ENCODE data around the gene CSF3R. TPM values are rescaled to one million over a fixed set of nuclear protein-coding genes. Genes with fewer than 3 reads are reported as not detected.

The CSF3R gene
- total RNA-seq, 1 donor from 2014 or later = 3.8 TPM

DNA sequence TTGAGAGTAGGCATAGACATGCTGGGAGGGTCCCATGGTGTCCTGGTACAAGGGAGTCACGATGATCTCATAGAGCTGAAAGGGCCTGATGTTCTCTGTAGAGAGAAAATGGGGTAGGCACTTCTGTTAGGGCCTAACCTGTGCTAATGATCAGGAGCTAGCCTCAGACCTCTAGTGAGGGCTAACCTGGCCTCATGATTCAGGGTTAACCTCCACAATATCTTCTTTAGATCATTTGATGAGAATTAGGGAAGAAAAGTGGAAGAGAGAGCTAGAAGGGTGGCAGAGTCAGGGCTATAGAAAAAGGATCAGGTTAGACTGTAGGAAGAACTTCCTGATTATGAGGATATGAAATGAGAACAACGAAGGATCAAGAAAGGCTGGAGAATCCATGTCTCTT, 13.6 kb downstream of the CSF3R start:
- no peak for DNase-seq
- no peaks in the 10 kb centered on the region for H3K9me3 ChIP-seq (replicated peaks)
- intact Hi-C loops (cut with micrococcal nuclease) = no loop called here

DNA sequence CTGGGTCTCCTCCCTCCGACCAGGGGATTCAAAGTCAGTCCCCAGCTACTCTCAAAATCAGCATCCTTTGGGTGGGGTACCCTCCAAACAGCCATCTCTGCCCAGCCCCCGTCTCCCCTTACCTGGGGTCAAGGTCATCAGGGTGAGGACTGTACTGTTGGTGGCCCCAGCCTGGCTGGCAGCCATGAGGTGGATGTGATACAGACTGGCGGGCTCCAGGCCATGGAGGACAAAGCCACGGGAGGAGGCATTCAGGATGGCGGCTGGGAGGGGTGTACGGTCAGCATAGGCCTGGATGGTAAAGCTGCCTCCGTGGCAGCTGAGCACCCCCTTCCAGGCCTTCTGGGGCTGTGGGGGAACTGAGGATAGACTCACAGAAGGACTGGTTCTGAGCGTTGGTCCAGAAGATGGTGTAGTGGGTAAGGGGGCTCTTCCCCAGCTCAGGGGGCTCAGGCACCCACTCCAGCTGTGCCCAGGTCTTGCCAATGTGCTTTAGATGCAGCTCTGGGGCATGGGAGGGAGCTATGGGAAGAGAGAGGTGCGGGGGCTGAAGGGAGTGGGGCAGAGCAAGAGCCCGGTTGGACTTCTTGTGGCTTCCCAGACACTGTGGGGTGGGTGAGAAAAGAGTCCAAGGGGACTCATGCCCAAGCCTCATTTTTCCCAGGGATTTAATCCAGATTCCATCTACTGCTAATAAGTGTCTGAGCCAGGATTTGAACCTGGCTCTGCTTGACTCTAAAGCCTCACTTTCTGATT, 14.8 kb downstream of the CSF3R start:
- Histone ChIP-seq H3K9me3 (replicated peaks) (no peaks in the 10 kb centered on the region), H3K36me3 (no peaks in the 10 kb centered on the region), H3K4me3 (no peak overlapping the region), H3K4me1 (peaks cover 20% of the 10 kb centered on the region), H3K27me3 (ENCODE audit: low read depth) (no peaks in the 10 kb centered on the region), H3K27ac (replicated peaks) (no peak overlapping the region)
- DNase-seq = no peak
- intact Hi-C loops (cut with micrococcal nuclease) = no loop called here
- TF ChIP-seq, protein P1, sequence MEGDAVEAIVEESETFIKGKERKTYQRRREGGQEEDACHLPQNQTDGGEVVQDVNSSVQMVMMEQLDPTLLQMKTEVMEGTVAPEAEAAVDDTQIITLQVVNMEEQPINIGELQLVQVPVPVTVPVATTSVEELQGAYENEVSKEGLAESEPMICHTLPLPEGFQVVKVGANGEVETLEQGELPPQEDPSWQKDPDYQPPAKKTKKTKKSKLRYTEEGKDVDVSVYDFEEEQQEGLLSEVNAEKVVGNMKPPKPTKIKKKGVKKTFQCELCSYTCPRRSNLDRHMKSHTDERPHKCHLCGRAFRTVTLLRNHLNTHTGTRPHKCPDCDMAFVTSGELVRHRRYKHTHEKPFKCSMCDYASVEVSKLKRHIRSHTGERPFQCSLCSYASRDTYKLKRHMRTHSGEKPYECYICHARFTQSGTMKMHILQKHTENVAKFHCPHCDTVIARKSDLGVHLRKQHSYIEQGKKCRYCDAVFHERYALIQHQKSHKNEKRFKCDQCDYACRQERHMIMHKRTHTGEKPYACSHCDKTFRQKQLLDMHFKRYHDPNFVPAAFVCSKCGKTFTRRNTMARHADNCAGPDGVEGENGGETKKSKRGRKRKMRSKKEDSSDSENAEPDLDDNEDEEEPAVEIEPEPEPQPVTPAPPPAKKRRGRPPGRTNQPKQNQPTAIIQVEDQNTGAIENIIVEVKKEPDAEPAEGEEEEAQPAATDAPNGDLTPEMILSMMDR (IDR thresholded peaks at IDR 0.05; ENCODE audit: borderline replicate concordance) = no peak

More for the DNA sequence above, 13.6 kb downstream of the CSF3R start:
- Histone ChIP-seq H3K4me3 (no peak overlapping the region), H3K36me3 (no peaks in the 10 kb centered on the region), H3K27me3 (ENCODE audit: low read depth) (no peaks in the 10 kb centered on the region), H3K4me1 (peaks cover 7% of the 10 kb centered on the region), H3K27ac (replicated peaks) (no peak overlapping the region)
- TF ChIP-seq, protein P1 (IDR thresholded peaks at IDR 0.05; ENCODE audit: borderline replicate concordance) = no peak

DNA sequence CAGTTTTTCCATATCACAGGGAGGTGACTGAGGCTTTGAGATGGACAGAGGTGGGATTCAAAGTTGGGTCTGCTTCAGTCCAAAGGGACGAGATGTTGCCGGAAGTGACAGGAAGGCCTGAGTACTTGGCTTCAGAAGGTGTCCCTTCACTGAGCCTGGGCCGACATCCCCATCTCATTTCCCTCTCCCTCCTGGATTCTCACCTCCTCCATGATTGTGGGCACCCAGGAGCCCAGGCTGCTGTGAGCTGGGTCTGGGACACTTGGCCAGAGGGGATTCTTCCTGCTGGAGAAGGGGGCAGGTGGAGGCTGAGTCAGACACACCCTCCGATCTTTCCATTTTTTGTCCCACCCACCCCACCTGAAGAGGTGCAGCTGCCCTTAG, 15.7 kb downstream of the CSF3R start:
- TF ChIP-seq, protein P1 (IDR thresholded peaks at IDR 0.05; ENCODE audit: borderline replicate concordance) = no peak

DNA sequence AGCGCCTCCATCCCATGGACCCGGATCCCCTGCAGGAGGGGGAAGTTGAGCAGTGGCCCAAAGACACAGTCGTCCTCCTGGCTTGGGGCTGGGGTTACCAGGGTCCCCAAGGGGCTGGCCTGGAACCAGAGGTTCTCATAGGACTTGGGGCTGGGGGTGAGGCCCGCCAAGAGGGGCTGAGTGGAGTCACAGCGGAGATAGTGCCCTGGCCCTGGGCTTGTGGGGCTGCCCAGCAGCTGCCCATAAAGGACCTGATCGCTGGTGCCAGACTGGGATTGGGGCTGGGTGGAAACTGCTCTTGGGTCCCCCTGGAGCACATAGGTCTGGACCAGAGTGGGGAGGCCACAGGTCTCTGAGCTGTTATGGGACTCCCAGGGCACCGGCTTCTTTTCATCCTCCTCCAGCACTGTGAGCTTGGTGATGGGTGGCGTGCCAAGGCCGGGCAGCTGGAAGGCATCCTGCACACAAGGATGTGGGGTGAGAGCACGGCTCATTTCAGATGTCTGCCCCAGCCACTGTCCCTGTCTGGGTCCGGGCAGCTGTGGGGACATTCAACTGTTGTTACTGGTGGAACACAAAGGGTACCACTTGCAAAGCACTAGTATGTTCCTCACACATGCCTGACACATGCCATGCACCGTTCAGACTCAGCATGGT, 16.2 kb downstream of the CSF3R start:
- TF ChIP-seq, protein P1 (IDR thresholded peaks at IDR 0.05; ENCODE audit: borderline replicate concordance) = no peak
- H3K27ac ChIP-seq (replicated peaks) = no peak overlapping the region
- no peaks in the 10 kb centered on the region for H3K9me3 ChIP-seq (replicated peaks)
- intact Hi-C loops (cut with micrococcal nuclease) = no loop called here
- no peak for DNase-seq
- H3K36me3 ChIP-seq = peaks cover 8% of the 10 kb centered on the region
- H3K4me3 ChIP-seq = no peak overlapping the region
- H3K4me1 ChIP-seq = peaks cover 31% of the 10 kb centered on the region
- H3K27me3 ChIP-seq (ENCODE audit: low read depth) = no peaks in the 10 kb centered on the region

More for the DNA sequence above, 15.7 kb downstream of the CSF3R start:
- H3K27ac ChIP-seq (replicated peaks) = no peak overlapping the region
- H3K4me1 ChIP-seq = peaks cover 29% of the 10 kb centered on the region
- H3K9me3 ChIP-seq (replicated peaks) = no peaks in the 10 kb centered on the region
- DNase-seq = no peak
- H3K36me3 ChIP-seq = peaks cover 5% of the 10 kb centered on the region
- H3K4me3 ChIP-seq = no peak overlapping the region
- intact Hi-C loops (cut with micrococcal nuclease) = no loop called here
- H3K27me3 ChIP-seq (ENCODE audit: low read depth) = no peaks in the 10 kb centered on the region

DNA sequence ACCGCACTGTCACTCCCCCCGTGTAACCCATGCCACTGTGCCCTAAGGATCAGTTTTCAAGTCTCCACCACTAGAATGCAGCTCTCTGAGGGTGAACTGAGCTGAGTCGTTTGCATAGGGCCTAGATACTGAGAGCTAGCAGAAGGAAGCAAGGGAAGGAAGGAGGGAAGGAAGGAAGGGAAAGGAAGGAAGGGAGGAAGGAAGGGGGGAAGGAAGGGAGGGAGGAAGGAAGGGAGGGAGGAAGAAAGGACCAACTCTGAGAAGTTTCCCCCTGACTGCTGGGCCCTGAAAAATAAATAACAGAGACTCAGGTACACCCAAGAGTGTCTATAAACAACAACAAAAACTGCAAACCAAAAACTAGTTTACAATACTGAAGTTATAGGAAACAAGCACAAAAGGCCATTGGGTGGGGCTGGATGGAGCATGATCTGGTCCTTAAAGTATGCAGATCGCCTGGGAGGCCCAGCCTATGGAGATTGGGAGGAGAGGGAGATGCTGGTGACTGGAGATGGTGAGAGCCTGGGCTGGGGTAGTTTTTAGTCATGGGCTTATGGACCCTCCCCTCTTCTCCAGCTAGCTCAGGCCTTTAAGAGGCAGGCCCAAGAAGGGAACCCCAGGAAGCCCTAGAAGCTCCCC, 16.9 kb downstream of the CSF3R start:
- no peak overlapping the region for H3K4me3 ChIP-seq
- H3K27ac ChIP-seq (replicated peaks) = no peak overlapping the region
- TF ChIP-seq, protein P1 (IDR thresholded peaks at IDR 0.05; ENCODE audit: borderline replicate concordance) = no peak
- H3K9me3 ChIP-seq (replicated peaks) = no peaks in the 10 kb centered on the region
- no peak for DNase-seq
- H3K27me3 ChIP-seq (ENCODE audit: low read depth) = no peaks in the 10 kb centered on the region
- peaks cover 15% of the 10 kb centered on the region for H3K36me3 ChIP-seq
- H3K4me1 ChIP-seq = peaks cover 31% of the 10 kb centered on the region
- intact Hi-C loops (cut with micrococcal nuclease) = no loop called here

All from left ventricle myocardium inferior (tissue), 1 donor.